HEK293T (cell line): Measurements from ENCODE around the gene GRID1.

Source experiments
- ARNT ChIP-seq: fragments of 450-650 bp; IDR thresholded peaks from 2 replicates; pipeline ENCODE4 v1.6.1; 2017; ENCODE audit warnings: mild to moderate bottlenecking
- BHLHE40 ChIP-seq: fragments of 450-650 bp; IDR thresholded peaks from 2 replicates; pipeline ENCODE4 v1.6.1; 2016; ENCODE audit warnings: mild to moderate bottlenecking, moderate library complexity, borderline replicate concordance
- ELF4 ChIP-seq: fragments of 450-650 bp; IDR thresholded peaks from 2 replicates; pipeline ENCODE4 v1.6.1; 2017; ENCODE audit warnings: antibody characterized with exemption
- FOXA1 ChIP-seq: fragments of 450-650 bp; IDR thresholded peaks from 2 replicates; pipeline ENCODE4 v1.6.1; 2016; ENCODE audit warnings: mild to moderate bottlenecking
- FOXK2 ChIP-seq: fragments of 450-650 bp; IDR thresholded peaks from 2 replicates; pipeline ENCODE4 v1.6.1; 2016; ENCODE audit warnings: mild to moderate bottlenecking
- HDGF ChIP-seq: fragments of 450-650 bp; IDR thresholded peaks from 2 replicates; pipeline ENCODE4 v1.6.1; 2017; ENCODE audit warnings: antibody characterized with exemption, borderline replicate concordance
- LEF1 ChIP-seq: fragments of 450-650 bp; IDR thresholded peaks from 2 replicates; pipeline ENCODE4 v1.6.1; 2017; ENCODE audit warnings: mild to moderate bottlenecking, borderline replicate concordance
- SP1 ChIP-seq: fragments of 450-650 bp; IDR thresholded peaks from 2 replicates; pipeline ENCODE4 v1.6.1; 2017
- ZNF384 ChIP-seq: fragments of 450-650 bp; IDR thresholded peaks from 2 replicates; pipeline ENCODE4 v1.6.1; 2016

GRCh38 chr10:86188796-86189558 lies 177.6 kb downstream of the GRID1 start:
- no peak for TF ChIP-seq SP1
- TF ChIP-seq ELF4, result no peak
- no peak for TF ChIP-seq FOXK2
- no peak for TF ChIP-seq BHLHE40
- no peak for TF ChIP-seq FOXA1
- TF ChIP-seq ARNT, result no peak
- no peak for TF ChIP-seq ZNF384
- no peak for TF ChIP-seq HDGF
- no peak for TF ChIP-seq LEF1
